DMS53 treated with DMSO at 0.1 percent for 48 hours (cell line): ENCODE data around the gene RPL35A.
A peak's percentile ranks its signal among the peaks of the same experiment; 100 is the strongest.
"Not testable (repeated sequence)": the region's sequence is repeated elsewhere in the genome, so short reads cannot be mapped to it uniquely, and the experiment has no call there.

Source experiments
- DNase-seq: peaks from one replicate; lab custom pipeline; 2025; ENCODE audit not compliant: unreplicated experiment; lab: John Stamatoyannopoulos, UW

Gene RPL35A

GRCh38 chr3:197951392-197951990 is 1.5 kb downstream of the RPL35A start:
- DNase-seq: no peak

GRCh38 chr3:197952440-197952839 is 2.5 kb downstream of the RPL35A start:
- DNase-seq: no peak

DNA sequence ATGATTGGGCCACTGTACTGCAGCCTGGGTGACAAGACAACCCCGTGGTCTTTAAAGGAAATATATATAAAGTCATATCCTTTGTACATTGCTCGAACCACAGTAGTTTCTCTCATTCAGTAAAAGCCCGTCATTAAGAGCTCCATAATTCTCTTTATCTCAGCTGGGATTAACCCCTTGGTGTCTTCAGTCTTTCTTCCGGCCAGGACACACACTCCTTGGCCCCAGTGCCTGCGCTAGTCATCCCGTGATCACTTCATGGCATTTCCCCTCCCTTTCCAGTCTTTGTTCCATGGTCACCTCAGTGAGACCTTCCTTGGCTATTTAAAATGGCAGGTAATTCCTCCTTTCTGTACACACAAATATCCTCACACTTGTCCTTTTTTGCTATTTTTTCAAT is 3.3 kb downstream of the RPL35A start:
- DNase-seq: no peak

DNA sequence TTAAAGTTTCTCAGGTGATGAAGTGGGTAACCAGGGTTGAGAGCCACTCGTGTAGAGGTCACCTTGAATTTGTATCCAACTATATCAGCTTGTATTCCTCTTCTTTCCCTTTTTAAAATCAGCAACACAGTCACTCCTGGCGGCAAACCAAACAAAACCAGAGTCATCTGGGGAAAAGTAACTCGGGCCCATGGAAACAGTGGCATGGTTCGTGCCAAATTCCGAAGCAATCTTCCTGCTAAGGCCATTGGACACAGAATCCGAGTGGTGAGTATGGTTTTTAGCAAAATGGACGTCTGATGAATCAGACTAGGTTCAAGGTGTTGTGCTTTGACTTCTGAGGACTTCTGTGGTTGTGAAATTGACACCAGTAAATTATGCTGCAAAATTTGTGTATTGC is 3.9 kb downstream of the RPL35A start:
- no peak for DNase-seq

GRCh38 chr3:197955892-197956477 is 6.0 kb downstream of the RPL35A start:
- DNase-seq: no peak

DNA sequence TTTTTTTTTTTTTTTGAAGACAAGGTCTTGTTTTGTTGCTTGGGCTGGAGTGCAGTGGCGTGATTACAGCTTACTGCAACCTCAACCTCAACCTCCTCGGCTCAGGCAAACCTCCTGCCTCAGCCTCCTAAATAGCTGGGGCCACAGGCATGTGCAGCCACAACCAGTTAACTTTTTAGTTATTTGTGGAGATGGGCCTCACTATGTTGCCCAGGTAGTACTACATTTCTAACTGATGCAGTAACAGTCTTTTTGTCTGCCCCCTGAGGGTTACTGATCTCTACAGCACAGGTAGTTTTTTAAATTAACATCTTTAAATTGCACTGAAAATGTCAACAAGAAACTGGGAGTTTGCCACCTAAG is 6.6 kb downstream of the RPL35A start:
- no peak for DNase-seq

DNA sequence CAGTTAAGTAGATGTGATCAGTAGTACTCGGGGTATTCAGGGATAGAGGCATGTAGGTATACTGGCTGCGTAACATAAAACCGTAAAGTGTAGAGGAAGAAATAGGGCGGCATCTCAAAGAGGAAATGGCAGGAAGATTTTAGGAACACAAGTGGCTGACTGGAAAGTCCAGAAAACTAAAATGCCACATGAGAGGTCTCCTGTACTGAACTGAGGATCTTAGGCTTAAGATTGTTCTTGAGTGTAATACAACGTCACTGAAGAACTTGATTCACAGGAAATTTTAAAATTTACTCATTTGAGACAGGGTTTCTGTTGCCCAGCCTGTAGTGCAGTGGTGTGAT is 7.8 kb downstream of the RPL35A start:
- DNase-seq: no peak

GRCh38 chr3:197958346-197958745 is 8.4 kb downstream of the RPL35A start:
- DNase-seq: no peak

- not testable (repeated sequence) for DNase-seq
These were observed 8.9 kb downstream of the RPL35A start for GRCh38 chr3:197958848-197959247.

DNA sequence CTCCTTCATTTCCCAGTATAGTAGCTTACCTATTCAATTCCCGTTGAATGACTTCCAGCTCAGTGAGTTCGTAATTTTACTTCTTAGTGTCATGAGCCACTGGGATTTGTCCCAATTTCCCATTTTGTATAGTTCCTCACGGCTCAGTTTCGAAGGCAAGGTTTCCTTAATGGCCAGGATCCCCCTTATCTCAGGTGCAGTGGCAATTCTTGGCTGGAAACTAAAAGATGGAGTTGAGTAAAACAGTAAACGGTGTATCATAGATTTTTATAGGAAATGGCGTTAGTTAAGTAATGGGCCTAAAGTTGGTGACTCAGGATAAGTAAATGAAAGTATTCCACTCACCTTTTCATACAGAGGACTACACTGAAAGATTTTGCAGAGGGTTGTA is 9.5 kb downstream of the RPL35A start:
- no peak for DNase-seq

DNA sequence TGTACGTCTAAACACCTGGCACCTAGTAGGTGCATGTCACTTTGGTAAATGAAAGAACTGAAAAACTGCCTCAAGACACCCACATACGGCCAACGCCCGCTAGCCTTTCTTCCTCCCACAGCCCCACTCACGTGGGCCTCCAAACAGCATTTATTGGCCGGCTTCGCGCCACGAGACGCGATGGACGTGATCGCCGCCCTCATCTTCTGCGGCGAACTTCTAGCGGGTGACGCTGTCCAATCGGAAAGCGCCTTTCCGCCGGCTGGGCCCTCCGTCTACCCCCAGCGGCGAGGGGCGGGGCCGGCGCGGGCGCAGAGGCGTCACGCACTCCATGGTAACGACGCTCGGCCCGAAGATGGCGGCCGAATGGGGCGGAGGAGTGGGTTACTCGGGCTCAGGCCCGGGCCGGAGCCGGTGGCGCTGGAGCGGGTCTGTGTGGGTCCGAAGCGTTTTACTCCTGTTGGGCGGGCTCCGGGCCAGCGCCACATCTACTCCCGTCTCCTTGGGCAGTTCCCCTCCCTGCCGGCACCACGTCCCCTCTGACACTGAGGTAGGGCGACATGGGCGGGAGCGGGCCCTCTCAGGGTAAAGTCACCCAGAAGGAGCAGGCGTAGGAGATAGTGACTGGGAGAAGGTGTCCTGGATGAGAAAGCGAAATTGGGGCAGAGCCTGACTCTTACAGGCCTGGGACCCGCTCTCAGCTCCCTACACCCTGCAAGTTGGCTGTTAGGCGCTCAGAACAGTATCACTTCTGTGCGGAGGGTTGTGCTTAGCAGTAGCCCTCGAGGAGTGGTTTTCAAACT is 10.1 kb downstream of the RPL35A start, which contains the start of gene LMLN:
Gene LMLN, plus strand, starts transcription at position 327 of the 803 bp plus-strand sequence. Its CDS starts 29 bp downstream, at position 356.
- peak; percentile 68 for DNase-seq

GRCh38 chr3:197960694-197961581 is 10.9 kb downstream of the RPL35A start:
- no peak for DNase-seq

GRCh38 chr3:197961582-197961945 is 11.6 kb downstream of the RPL35A start:
- no peak for DNase-seq

DNA sequence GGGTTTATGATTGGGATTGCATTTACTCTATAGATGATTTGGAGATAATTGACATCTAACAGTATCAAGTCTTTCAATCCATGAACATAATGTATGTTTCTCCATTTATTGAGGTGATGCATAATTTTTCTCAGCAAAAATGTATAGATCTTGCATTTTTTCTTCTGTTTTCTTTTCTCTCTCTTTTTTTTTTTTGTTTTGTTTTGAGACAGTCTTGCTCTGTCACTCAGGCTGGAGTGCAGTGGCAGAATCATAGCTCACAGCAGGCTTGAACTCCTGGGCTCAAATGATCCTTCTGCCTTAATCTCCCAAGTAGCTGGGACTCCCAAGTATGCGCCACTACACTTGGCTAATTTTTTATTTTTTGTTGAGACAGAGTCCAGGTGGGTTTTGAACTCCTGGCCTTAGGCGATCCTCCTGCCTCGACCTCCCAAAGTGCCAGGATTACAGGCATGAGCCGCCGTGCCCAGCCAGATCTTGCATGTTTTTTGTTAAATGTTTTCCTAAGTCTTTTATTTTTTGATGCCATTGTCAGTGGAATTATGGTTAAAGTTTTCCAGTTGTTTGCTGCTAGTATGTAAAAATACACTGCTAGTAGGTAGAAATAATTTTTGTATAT is 13.1 kb downstream of the RPL35A start:
- DNase-seq: no peak

- not testable (repeated sequence) for DNase-seq
These were observed 17.5 kb downstream of the RPL35A start for GRCh38 chr3:197967337-197967989.

DNA sequence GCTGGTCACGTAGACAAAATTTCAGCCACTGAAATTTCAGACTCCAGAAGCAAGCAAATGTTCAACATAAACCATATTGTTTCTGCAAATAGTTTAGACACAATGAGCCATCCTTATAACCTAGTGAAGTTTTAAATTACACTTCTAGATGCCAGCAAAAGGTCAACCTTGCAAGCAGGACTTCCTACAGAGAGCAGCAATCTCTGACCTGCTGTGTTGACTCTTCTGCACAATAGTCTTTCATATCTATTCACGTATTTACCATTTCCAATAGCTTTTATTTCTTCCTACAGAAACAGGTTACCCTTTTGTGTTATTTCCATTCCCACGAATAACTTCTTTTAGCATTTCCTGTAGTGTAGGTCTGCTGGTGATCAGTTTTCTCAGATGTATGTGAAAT is 20.6 kb downstream of the RPL35A start:
- no peak for DNase-seq

- no peak for DNase-seq
These were observed 24.0 kb downstream of the RPL35A start for GRCh38 chr3:197974016-197974415.

DNA sequence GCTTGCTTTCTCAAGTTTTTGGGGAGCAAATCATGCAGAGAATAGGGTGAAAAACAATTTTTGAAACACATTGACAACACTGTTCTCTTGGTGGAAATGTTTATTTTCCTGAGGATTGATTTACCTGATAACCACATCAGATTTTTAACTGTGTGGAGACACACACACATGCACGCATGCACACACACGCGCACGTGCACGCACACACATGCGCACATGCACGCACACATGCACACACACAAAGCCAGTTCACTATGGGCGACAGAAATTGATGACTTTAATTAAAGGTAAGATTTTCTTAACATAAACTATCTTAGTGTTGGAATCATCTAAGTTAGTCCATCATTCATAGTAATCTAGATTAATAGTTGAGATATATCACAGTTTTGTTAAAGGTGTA is 25.3 kb downstream of the RPL35A start:
- no peak for DNase-seq

GRCh38 chr3:197983076-197983475 is 33.1 kb downstream of the RPL35A start:
- no peak for DNase-seq

DNA sequence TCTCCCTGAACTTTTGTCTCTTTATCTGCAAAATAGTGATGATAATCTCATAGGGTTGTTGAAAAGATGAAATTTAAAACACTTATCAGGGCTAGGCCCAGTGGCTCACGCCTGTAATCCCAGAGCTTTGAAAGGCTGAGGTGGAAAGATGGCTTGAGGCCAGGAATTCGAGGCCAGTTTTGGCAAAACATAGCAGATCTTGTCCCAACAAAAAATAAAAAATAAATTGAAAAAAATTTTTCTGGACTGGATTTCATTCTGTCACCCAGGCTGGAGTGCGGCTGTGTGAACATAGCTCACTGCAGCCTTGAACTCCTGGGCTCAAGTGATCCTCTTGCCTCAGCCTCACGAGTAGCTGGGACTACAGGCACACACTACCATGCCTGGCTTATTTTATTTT is 39.7 kb downstream of the RPL35A start:
- no peak for DNase-seq

GRCh38 chr3:197994736-197995135 is 44.7 kb downstream of the RPL35A start:
- DNase-seq: peak; percentile 9
